ENCODE results near the gene WDFY2. TPM values are rescaled to one million over a fixed set of nuclear protein-coding genes. Genes with fewer than 3 reads are reported as not detected.

Gene WDFY2
- total RNA-seq, 3 donors from 2014 or later: 3.4 to 9.6 (median 6.6) TPM

DNA sequence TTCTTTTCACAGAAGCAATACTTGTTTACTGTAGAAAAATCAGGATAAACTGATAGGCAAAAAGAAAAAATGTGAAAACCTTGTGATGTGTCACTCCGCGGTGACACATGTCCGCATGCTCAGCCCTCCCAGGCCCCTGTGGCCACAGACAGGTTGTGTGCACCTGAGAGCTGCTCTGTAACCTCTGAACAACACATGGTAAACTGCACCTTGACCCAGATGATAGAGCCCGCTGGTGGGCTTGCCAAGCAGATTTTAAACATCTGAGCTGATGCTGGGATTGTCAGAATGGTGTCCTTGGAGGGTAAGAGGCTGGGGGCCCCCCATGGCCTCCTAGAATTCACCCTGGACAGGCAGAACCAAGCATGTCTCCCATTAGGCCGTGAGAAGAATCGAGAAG, 185.9 kb downstream of the WDFY2 start:
- Histone ChIP-seq H3K36me3 (ENCODE audit: low read depth) (no peaks in the 10 kb centered on the region), H3K9me3 (no peaks in the 10 kb centered on the region), H3K4me3 (no peak overlapping the region), H3K4me1 (ENCODE audit: low read depth) (no peaks in the 10 kb centered on the region)
- intact Hi-C loops (cut with DNase I, micrococcal nuclease): no loop called here
- no peak for ATAC-seq
- no peak for DNase-seq
- TF ChIP-seq, protein P1, sequence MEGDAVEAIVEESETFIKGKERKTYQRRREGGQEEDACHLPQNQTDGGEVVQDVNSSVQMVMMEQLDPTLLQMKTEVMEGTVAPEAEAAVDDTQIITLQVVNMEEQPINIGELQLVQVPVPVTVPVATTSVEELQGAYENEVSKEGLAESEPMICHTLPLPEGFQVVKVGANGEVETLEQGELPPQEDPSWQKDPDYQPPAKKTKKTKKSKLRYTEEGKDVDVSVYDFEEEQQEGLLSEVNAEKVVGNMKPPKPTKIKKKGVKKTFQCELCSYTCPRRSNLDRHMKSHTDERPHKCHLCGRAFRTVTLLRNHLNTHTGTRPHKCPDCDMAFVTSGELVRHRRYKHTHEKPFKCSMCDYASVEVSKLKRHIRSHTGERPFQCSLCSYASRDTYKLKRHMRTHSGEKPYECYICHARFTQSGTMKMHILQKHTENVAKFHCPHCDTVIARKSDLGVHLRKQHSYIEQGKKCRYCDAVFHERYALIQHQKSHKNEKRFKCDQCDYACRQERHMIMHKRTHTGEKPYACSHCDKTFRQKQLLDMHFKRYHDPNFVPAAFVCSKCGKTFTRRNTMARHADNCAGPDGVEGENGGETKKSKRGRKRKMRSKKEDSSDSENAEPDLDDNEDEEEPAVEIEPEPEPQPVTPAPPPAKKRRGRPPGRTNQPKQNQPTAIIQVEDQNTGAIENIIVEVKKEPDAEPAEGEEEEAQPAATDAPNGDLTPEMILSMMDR (IDR thresholded peaks at IDR 0.05): no peak

GRCh38 chr13:51770681-51771417, 186.6 kb downstream of the WDFY2 start:
- intact Hi-C loops (cut with DNase I, micrococcal nuclease): no loop called here
- ATAC-seq (peak; percentile 46), DNase-seq (no peak)
- TF ChIP-seq, protein P1 (IDR thresholded peaks at IDR 0.05): no peak
- Histone ChIP-seq H3K4me3 (no peak overlapping the region), H3K9me3 (no peaks in the 10 kb centered on the region), H3K36me3 (ENCODE audit: low read depth) (no peaks in the 10 kb centered on the region), H3K4me1 (ENCODE audit: low read depth) (no peaks in the 10 kb centered on the region)

DNA sequence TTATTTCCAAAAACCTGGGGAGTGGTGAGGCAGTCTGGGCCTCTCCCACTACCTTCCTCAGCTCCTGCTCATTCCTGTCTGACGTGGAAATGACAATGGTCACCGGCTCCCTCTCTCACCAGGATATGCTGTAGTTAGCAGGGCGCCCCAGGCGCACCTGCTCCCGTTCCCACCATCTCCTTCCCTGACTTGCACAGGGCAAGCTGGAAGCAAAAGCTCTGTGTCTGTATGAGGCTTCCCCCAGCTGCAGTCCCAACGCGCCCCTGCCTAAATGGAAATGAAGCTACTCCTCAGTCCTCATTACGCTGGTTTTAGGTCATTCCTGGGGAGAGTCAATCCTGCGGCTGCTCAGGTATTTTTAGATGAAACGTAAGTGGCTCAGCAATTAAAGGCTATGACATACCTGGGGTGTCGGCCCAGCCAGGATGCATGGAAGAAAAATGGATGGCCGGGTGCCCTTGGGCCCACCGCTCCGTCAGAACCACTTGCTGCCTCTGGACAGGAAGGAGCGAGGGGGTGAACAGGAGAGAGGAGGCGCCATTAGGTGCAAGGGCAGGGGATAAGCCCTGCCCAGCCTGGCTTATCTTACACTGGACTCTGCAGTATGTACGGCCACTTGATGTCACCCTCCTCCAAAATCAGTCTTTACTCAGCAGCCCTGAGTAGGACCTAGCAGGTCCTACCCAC, 187.3 kb downstream of the WDFY2 start:
- H3K4me3 ChIP-seq: no peak overlapping the region
- H3K4me1 ChIP-seq (ENCODE audit: low read depth): no peaks in the 10 kb centered on the region
- DNase-seq: no peak
- H3K9me3 ChIP-seq: no peaks in the 10 kb centered on the region
- ATAC-seq: peak; percentile 34
- no peaks in the 10 kb centered on the region for H3K36me3 ChIP-seq (ENCODE audit: low read depth)
- intact Hi-C loops (cut with DNase I, micrococcal nuclease): no loop called here
- TF ChIP-seq, protein P1 (IDR thresholded peaks at IDR 0.05): no peak

DNA sequence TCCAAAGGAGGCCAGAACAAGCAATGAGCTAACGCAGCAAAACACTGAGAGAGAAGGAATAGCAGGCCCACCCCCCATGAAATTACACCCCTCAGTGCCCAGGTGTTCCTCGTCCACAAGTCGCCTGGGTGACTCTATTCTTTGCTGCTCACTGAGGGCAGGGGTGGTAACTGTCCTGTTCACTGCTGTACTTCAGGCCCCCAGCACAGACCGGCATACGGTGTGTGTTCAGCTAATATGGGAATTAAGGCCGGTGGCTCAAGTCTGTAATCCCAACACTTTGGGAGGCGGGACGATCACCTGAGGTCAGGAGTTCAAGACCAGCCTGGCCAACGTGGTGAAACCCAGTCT, 187.8 kb downstream of the WDFY2 start:
- no peaks in the 10 kb centered on the region for H3K9me3 ChIP-seq
- DNase-seq (no peak), ATAC-seq (no peak)
- TF ChIP-seq, protein P1 (IDR thresholded peaks at IDR 0.05): no peak
- H3K36me3 ChIP-seq (ENCODE audit: low read depth): no peaks in the 10 kb centered on the region
- H3K4me3 ChIP-seq: no peak overlapping the region
- no peaks in the 10 kb centered on the region for H3K4me1 ChIP-seq (ENCODE audit: low read depth)
- intact Hi-C loops (cut with DNase I, micrococcal nuclease): no loop called here

- Histone ChIP-seq H3K4me3 (no peak overlapping the region), H3K4me1 (ENCODE audit: low read depth) (no peaks in the 10 kb centered on the region), H3K36me3 (ENCODE audit: low read depth) (no peaks in the 10 kb centered on the region), H3K9me3 (no peaks in the 10 kb centered on the region)
- TF ChIP-seq, protein P1 (IDR thresholded peaks at IDR 0.05): no peak
- ATAC-seq (no peak), DNase-seq (no peak)
- intact Hi-C loops (cut with DNase I, micrococcal nuclease): no loop called here
Observed at GRCh38 chr13:51772781-51773180, 188.5 kb downstream of the WDFY2 start.
